ENCODE measurements around the gene OTOR.

- TF ChIP-seq CTCF (IDR thresholded peaks at IDR 0.05): no peak
- TF ChIP-seq POLR2A (IDR thresholded peaks at IDR 0.05): no peak
Measured at GRCh38 chr20:16752082-16752481, 3.9 kb downstream of the OTOR start.

All from body of pancreas (tissue), 4 donors.